Panc1 (cell line): ENCODE data around the gene SERGEF. TPM values are rescaled to one million over a fixed set of nuclear protein-coding genes. Genes with fewer than 3 reads are reported as not detected.

ENCODE experiments used
- ATAC-seq: fragments of 200-7000 bp; cut with Tn5 transposase; 2 replicates; pipeline ENCODE4 v1.9.1; 2020; ENCODE audit warnings: mild to moderate bottlenecking, moderate library complexity
- BruUV-seq: library from RNA; stranded (reverse); fragments of 400-500 nt; replicated peaks from 2 replicates; lab custom pipeline; 2021; lab: Mats Ljungman, UMichigan
- CTCF ChIA-PET: fragments of 300-600 bp; sonication (Branson Sonifier 250); formaldehyde crosslinking; loops from one replicate; lab custom pipeline; 2022; ENCODE audit warnings: antibody characterized with exemption; lab: Charles Lee
- POLR2A ChIA-PET: fragments of 300-600 bp; sonication (Branson Sonifier 250); formaldehyde crosslinking; loops from one replicate; lab custom pipeline; 2022; ENCODE audit warnings: antibody characterized with exemption; lab: Charles Lee
- DNase-seq: peaks from one replicate; pipeline ENCODE4 v3.0.0-alpha.2; 2010; ENCODE audit warnings: low read depth, low spot score
- H3K27ac ChIP-seq: 2 replicates; pipeline ENCODE4 v1.5.1; 2011; ENCODE audit warnings: mild to moderate bottlenecking, low read length, inconsistent platforms
- H3K27me3 ChIP-seq: fragments of 200-500 bp; sonication (Bioruptor generic); 2 replicates; pipeline ENCODE4 v1.6.0; 2014; ENCODE audit warnings: low read length, inconsistent platforms; ENCODE audit not compliant: control insufficient read depth, insufficient read depth
- H3K36me3 ChIP-seq: fragments of 200-500 bp; sonication (Bioruptor generic); 2 replicates; pipeline ENCODE4 v1.5.1; 2014; ENCODE audit warnings: inconsistent platforms, mild to moderate bottlenecking, low read length, moderate library complexity; ENCODE audit not compliant: control insufficient read depth, insufficient read depth
- H3K4me1 ChIP-seq: 2 replicates; pipeline ENCODE4 v1.5.1; 2011; ENCODE audit warnings: inconsistent platforms, mild to moderate bottlenecking, low read length, moderate library complexity; ENCODE audit not compliant: control insufficient read depth, insufficient read depth
- H3K4me3 ChIP-seq, 2 experiments: 2 replicates each; pipeline ENCODE4 v1.5.1; 2011 to 2012; ENCODE audit warnings: low read depth in 2 of 2, low read length in 2 of 2, mild to moderate bottlenecking in 2 of 2, inconsistent platforms in 1 of 2, moderate library complexity in 1 of 2
- H3K9me3 ChIP-seq: fragments of 200-500 bp; sonication (Bioruptor generic); 2 replicates; pipeline ENCODE4 v1.5.1; 2014; ENCODE audit warnings: low read depth, mild to moderate bottlenecking, inconsistent platforms, low read length, moderate library complexity; ENCODE audit not compliant: control insufficient read depth, insufficient read depth
- CTCF ChIP-seq: fragments of 450-650 bp; IDR thresholded peaks from 2 replicates; pipeline ENCODE4 v1.5.1; 2017; ENCODE audit warnings: mild to moderate bottlenecking
- POLR2AphosphoS5 ChIP-seq: IDR thresholded peaks from 2 replicates; pipeline ENCODE4 v1.6.1; 2012; ENCODE audit warnings: mild to moderate bottlenecking, low read depth, low read length, moderate library complexity
- REST ChIP-seq, 2 experiments: IDR thresholded peaks; 2 replicates each; pipeline ENCODE4 v1.6.1; 2011 to 2012; ENCODE audit warnings: low read depth in 2 of 2, control low read depth in 1 of 2, low read length in 1 of 2, mild to moderate bottlenecking in 1 of 2, moderate library complexity in 1 of 2; ENCODE audit not compliant: insufficient read depth in 1 of 2
- SIN3A ChIP-seq: IDR thresholded peaks from 2 replicates; pipeline ENCODE4 v1.6.1; 2012; ENCODE audit warnings: low read depth, mild to moderate bottlenecking, low read length, moderate library complexity, borderline replicate concordance; ENCODE audit not compliant: insufficient read depth
- TCF7L2 ChIP-seq: IDR thresholded peaks from 2 replicates; pipeline ENCODE4 v1.6.1; 2011; ENCODE audit warnings: mild to moderate bottlenecking, low read depth, low read length, inconsistent platforms
- in situ Hi-C: cut with HindIII; loops from 2 replicates; pipeline ENCODE4 v1.10.0; 2016; ENCODE audit warnings: low sequenced_read_pairs, low pct_unique_long_range_greater_than_20kb
- intact Hi-C: fragments of 100-400 bp; cut with micrococcal nuclease; formaldehyde crosslinking; loops from one replicate; pipeline ENCODE4 v1.10.0; 2022; ENCODE audit not compliant: unreplicated experiment
- total RNA-seq: library from RNA; stranded (reverse); gene quantifications from one replicate; pipeline ENCODE4 v1.2.1, GENCODE V29; 2021; ENCODE audit not compliant: unreplicated experiment

SERGEF gene
- total RNA-seq, 1 experiment from 2014 or later, result 35.5 TPM

GRCh38 chr11:17771415-17771814 is 241.4 kb downstream of the SERGEF start:
- no TSS peak for BruUV-seq
- Histone ChIP-seq H3K4me1 (no peaks in the 10 kb centered on the region), H3K9me3 (no peaks in the 10 kb centered on the region), H3K27ac (no peak overlapping the region), H3K36me3 (no peaks in the 10 kb centered on the region), H3K27me3 (no peaks in the 10 kb centered on the region), H3K4me3 (no peak overlapping the region)
- no peak for TF ChIP-seq CTCF
- no peak for TF ChIP-seq POLR2AphosphoS5
- no peak for ATAC-seq
- no peak for DNase-seq
- POLR2A ChIA-PET, result no interaction called here
- intact Hi-C loops (no loop called here), in situ Hi-C loops (no loop called here)
- CTCF ChIA-PET, result interaction anchor here (0.6 to 1.0 kb wide), 3 partner anchors 41 to 207 kb away, joined by 3 read pairs; no protein-coding TSS in a partner anchor

GRCh38 chr11:17770917-17771316 is 241.9 kb downstream of the SERGEF start:
- in situ Hi-C loops (no loop called here), intact Hi-C loops (no loop called here)
- no peak overlapping the region for H3K27ac ChIP-seq
- POLR2A ChIA-PET, result no interaction called here
- H3K4me3 ChIP-seq, result no peak overlapping the region
- no peak for TF ChIP-seq REST (IDR thresholded peaks at IDR 0.05; ENCODE audit: insufficient read depth in 1 of 2, low read depth in 2 of 2, low read length in 1 of 2)
- TF ChIP-seq POLR2AphosphoS5, result no peak
- no peak for TF ChIP-seq SIN3A
- TF ChIP-seq CTCF, result no peak
- TF ChIP-seq TCF7L2, result no peak
- H3K9me3 ChIP-seq, result no peaks in the 10 kb centered on the region
- BruUV-seq, result no TSS peak
- no peaks in the 10 kb centered on the region for H3K36me3 ChIP-seq
- ATAC-seq, result no peak
- H3K4me1 ChIP-seq, result no peaks in the 10 kb centered on the region
- CTCF ChIA-PET, result interaction anchor here (0.6 to 1.0 kb wide), 3 partner anchors 40 to 208 kb away, joined by 3 read pairs; no protein-coding TSS in a partner anchor
- no peak for DNase-seq
- no peaks in the 10 kb centered on the region for H3K27me3 ChIP-seq
